ENCODE measurements around the gene SSUH2.

GRCh38 chr3:8621141-8621540 lies 23.5 kb downstream of the SSUH2 start:
- TF ChIP-seq CTCF (tag by site-specific recombination; IDR thresholded peaks at IDR 0.05) (no peak), ZNF585B (tag by site-specific recombination; IDR thresholded peaks at IDR 0.05) (no peak), ZNF292 (tag by site-specific recombination; IDR thresholded peaks at IDR 0.05; ENCODE audit: borderline replicate concordance, low read depth) (no peak), ZNF274 (IDR thresholded peaks at IDR 0.05; ENCODE audit: low read length) (no peak), ZNF274 (tag by site-specific recombination; IDR thresholded peaks at IDR 0.05; ENCODE audit: borderline replicate concordance) (no peak), ZFP69B (tag by site-specific recombination; IDR thresholded peaks at IDR 0.05) (no peak), ZNF621 (tag by site-specific recombination; IDR thresholded peaks at IDR 0.05) (no peak), ZNF423 (tag by site-specific recombination; IDR thresholded peaks at IDR 0.05) (no peak), ZSCAN23 (tag by site-specific recombination; IDR thresholded peaks at IDR 0.05) (no peak), ZBTB26 (tag by site-specific recombination; optimal IDR thresholded peaks at IDR 0.05) (no peak), ZBTB49 (tag by site-specific recombination; IDR thresholded peaks at IDR 0.05; ENCODE audit: low read depth) (no peak), PRDM10 (tag by site-specific recombination; IDR thresholded peaks at IDR 0.05) (no peak), SCRT1 (tag by site-specific recombination; IDR thresholded peaks at IDR 0.05; ENCODE audit: borderline replicate concordance) (no peak)

Data from HEK293 (cell line).